ENCODE measurements around the gene MYO5B.
A peak's percentile ranks its signal among the peaks of the same experiment; 100 is the strongest.

MYO5B gene

GRCh38 chr18:49886891-49887764 is 307.8 kb downstream of the MYO5B start:
- H3K9ac ChIP-seq (ENCODE audit: low read length), result no peak overlapping the region
- H3K4me3 ChIP-seq (ENCODE audit: insufficient read depth, low read length, poor library complexity, severe bottlenecking), result no peak overlapping the region
- H3K36me3 ChIP-seq (ENCODE audit: low read length), result no peaks in the 10 kb centered on the region
- no peaks in the 10 kb centered on the region for H3K9me3 ChIP-seq (ENCODE audit: insufficient read depth, low read length)
- H3K4me2 ChIP-seq (ENCODE audit: low read depth, low read length, poor library complexity, severe bottlenecking), result no peak overlapping the region
- no peaks in the 10 kb centered on the region for H3K9me2 ChIP-seq (replicated peaks; ENCODE audit: insufficient read depth, low read length)
- no peak overlapping the region for H2AFZ ChIP-seq (ENCODE audit: low read depth, low read length, severe bottlenecking)
- no peaks in the 10 kb centered on the region for H3F3A ChIP-seq (ENCODE audit: insufficient read depth)
- H3K27ac ChIP-seq (ENCODE audit: low read depth, low read length), result no peak overlapping the region
- no peaks in the 10 kb centered on the region for H3K27me3 ChIP-seq (ENCODE audit: low read length)
- H4K20me1 ChIP-seq (ENCODE audit: low read depth, low read length), result no peaks in the 10 kb centered on the region
- TF ChIP-seq EZH2phosphoT487 (conservative IDR thresholded peaks at IDR 0.05; ENCODE audit: low read length), result no peak
- TF ChIP-seq CTCF (IDR thresholded peaks at IDR 0.05; ENCODE audit: insufficient read depth, low read length, poor library complexity, severe bottlenecking), result peak; percentile 28
- no peaks in the 10 kb centered on the region for H3K79me2 ChIP-seq (ENCODE audit: insufficient read depth, low read length)

- no peaks in the 10 kb centered on the region for H3K27me3 ChIP-seq (ENCODE audit: low read length)
- no peaks in the 10 kb centered on the region for H3K9me2 ChIP-seq (replicated peaks; ENCODE audit: insufficient read depth, low read length)
- H3K36me3 ChIP-seq (ENCODE audit: low read length), result no peaks in the 10 kb centered on the region
- no peak overlapping the region for H3K9ac ChIP-seq (ENCODE audit: low read length)
- no peaks in the 10 kb centered on the region for H3K79me2 ChIP-seq (ENCODE audit: insufficient read depth, low read length)
- no peak overlapping the region for H3K27ac ChIP-seq (ENCODE audit: low read depth, low read length)
- no peak overlapping the region for H3K4me3 ChIP-seq (ENCODE audit: insufficient read depth, low read length, poor library complexity, severe bottlenecking)
- H4K20me1 ChIP-seq (ENCODE audit: low read depth, low read length), result no peaks in the 10 kb centered on the region
- H3F3A ChIP-seq (ENCODE audit: insufficient read depth), result no peaks in the 10 kb centered on the region
- no peak for TF ChIP-seq CTCF (IDR thresholded peaks at IDR 0.05; ENCODE audit: insufficient read depth, low read length, poor library complexity, severe bottlenecking)
- TF ChIP-seq EZH2phosphoT487 (conservative IDR thresholded peaks at IDR 0.05; ENCODE audit: low read length), result no peak
- H3K4me2 ChIP-seq (ENCODE audit: low read depth, low read length, poor library complexity, severe bottlenecking), result no peak overlapping the region
- no peak overlapping the region for H2AFZ ChIP-seq (ENCODE audit: low read depth, low read length, severe bottlenecking)
- H3K9me3 ChIP-seq (ENCODE audit: insufficient read depth, low read length), result no peaks in the 10 kb centered on the region
Measured at GRCh38 chr18:49884959-49885358, 310.0 kb downstream of the MYO5B start.

- H3K9me2 ChIP-seq (replicated peaks; ENCODE audit: insufficient read depth, low read length), result no peaks in the 10 kb centered on the region
- no peak overlapping the region for H3K9ac ChIP-seq (ENCODE audit: low read length)
- TF ChIP-seq CTCF (IDR thresholded peaks at IDR 0.05; ENCODE audit: insufficient read depth, low read length, poor library complexity, severe bottlenecking) (no peak), EZH2phosphoT487 (conservative IDR thresholded peaks at IDR 0.05; ENCODE audit: low read length) (no peak)
- H3K9me3 ChIP-seq (ENCODE audit: insufficient read depth, low read length), result no peaks in the 10 kb centered on the region
- H3F3A ChIP-seq (ENCODE audit: insufficient read depth), result no peaks in the 10 kb centered on the region
- H3K36me3 ChIP-seq (ENCODE audit: low read length), result no peaks in the 10 kb centered on the region
- no peak overlapping the region for H3K27ac ChIP-seq (ENCODE audit: low read depth, low read length)
- no peak overlapping the region for H3K4me3 ChIP-seq (ENCODE audit: insufficient read depth, low read length, poor library complexity, severe bottlenecking)
- H4K20me1 ChIP-seq (ENCODE audit: low read depth, low read length), result no peaks in the 10 kb centered on the region
- H3K79me2 ChIP-seq (ENCODE audit: insufficient read depth, low read length), result no peaks in the 10 kb centered on the region
- H3K27me3 ChIP-seq (ENCODE audit: low read length), result no peaks in the 10 kb centered on the region
- H3K4me2 ChIP-seq (ENCODE audit: low read depth, low read length, poor library complexity, severe bottlenecking), result no peak overlapping the region
- H2AFZ ChIP-seq (ENCODE audit: low read depth, low read length, severe bottlenecking), result no peak overlapping the region
Measured at GRCh38 chr18:49884465-49884864, 310.5 kb downstream of the MYO5B start.
